DMS153 treated with DMSO at 0.1 percent for 48 hours (cell line): ENCODE data around the gene BLACAT1.
"Not testable (repeated sequence)": the region's sequence is repeated elsewhere in the genome, so short reads cannot be mapped to it uniquely, and the experiment has no call there.

Experiments used
- DNase-seq: peaks from one replicate; lab custom pipeline; 2025; ENCODE audit not compliant: unreplicated experiment; lab: John Stamatoyannopoulos, UW

The BLACAT1 gene

GRCh38 chr1:205442051-205442725 is 13.7 kb downstream of the BLACAT1 start:
- DNase-seq = no peak

GRCh38 chr1:205441716-205442050 is 14.2 kb downstream of the BLACAT1 start:
- DNase-seq = peak; percentile 49

- no peak for DNase-seq
Observed at GRCh38 chr1:205441318-205441633, 14.6 kb downstream of the BLACAT1 start.

- peak; percentile 99 for DNase-seq
Observed at GRCh38 chr1:205440476-205441317, 15.1 kb downstream of the BLACAT1 start.

GRCh38 chr1:205440121-205440475 is 15.7 kb downstream of the BLACAT1 start:
- DNase-seq = no peak

- peak; percentile 86 for DNase-seq
Observed at GRCh38 chr1:205438213-205439158, 17.4 kb downstream of the BLACAT1 start.

- no peak for DNase-seq
Observed at GRCh38 chr1:205437570-205437969, 18.3 kb downstream of the BLACAT1 start.

- DNase-seq = no peak
Observed at GRCh38 chr1:205436776-205437410, 19.0 kb downstream of the BLACAT1 start.

- DNase-seq = no peak
Observed at GRCh38 chr1:205435578-205436573, 20.0 kb downstream of the BLACAT1 start.

- DNase-seq = peak; percentile 73
Observed at GRCh38 chr1:205434738-205435137, 21.1 kb downstream of the BLACAT1 start.

- DNase-seq = not testable (repeated sequence)
Observed at GRCh38 chr1:205432692-205433091, 23.2 kb downstream of the BLACAT1 start.

GRCh38 chr1:205432116-205432515 is 23.7 kb downstream of the BLACAT1 start:
- DNase-seq = no peak

- peak; percentile 62 for DNase-seq
Observed at GRCh38 chr1:205430696-205431305, 25.0 kb downstream of the BLACAT1 start.

- no peak for DNase-seq
Observed at GRCh38 chr1:205429762-205430695, 25.8 kb downstream of the BLACAT1 start.

- DNase-seq = no peak
Observed at GRCh38 chr1:205424901-205425600, 30.8 kb downstream of the BLACAT1 start.

GRCh38 chr1:205423814-205424399 is 31.9 kb downstream of the BLACAT1 start:
- no peak for DNase-seq

- DNase-seq = peak; percentile 85
Observed at GRCh38 chr1:205422993-205423642, 32.7 kb downstream of the BLACAT1 start.
